GM23338 (cell line): ENCODE results near the gene LGALSL. TPM values are rescaled to one million over a fixed set of nuclear protein-coding genes. Genes with fewer than 3 reads are reported as not detected.

Experiments used
- ATAC-seq: fragments of 200-7000 bp; cut with Tn5 transposase; 3 replicates; pipeline ENCODE4 v1.9.1; 2020
- DNase-seq: peaks from one replicate; pipeline ENCODE4 v3.0.0-alpha.2; 2015; ENCODE audit warnings: low spot score
- H2AFZ ChIP-seq: fragments of 200-600 bp; sonication (generic); 2 replicates; pipeline ENCODE4 v1.8.0; 2016; ENCODE audit warnings: antibody characterized with exemption, mild to moderate bottlenecking, moderate library complexity
- H3F3A ChIP-seq: fragments of 200-600 bp; sonication (generic); replicated peaks from 2 replicates; pipeline ENCODE4 v1.8.0; 2017; ENCODE audit warnings: antibody characterized with exemption, mixed run types, low read depth
- H3K27ac ChIP-seq: fragments of 200-600 bp; sonication (generic); 2 replicates; pipeline ENCODE4 v1.6.1; 2016; ENCODE audit warnings: low read depth
- H3K27me3 ChIP-seq: fragments of 200-600 bp; sonication (generic); 2 replicates; pipeline ENCODE4 v1.8.0; 2016; ENCODE audit warnings: mild to moderate bottlenecking, mixed run types, moderate library complexity; ENCODE audit not compliant: insufficient read depth
- H3K36me3 ChIP-seq: fragments of 200-600 bp; sonication (generic); 2 replicates; pipeline ENCODE4 v1.8.0; 2016; ENCODE audit warnings: mild to moderate bottlenecking; ENCODE audit not compliant: insufficient read depth
- H3K4me1 ChIP-seq: fragments of 200-600 bp; sonication (generic); 2 replicates; pipeline ENCODE4 v1.8.0; 2016; ENCODE audit warnings: mild to moderate bottlenecking, moderate library complexity; ENCODE audit not compliant: insufficient read depth
- H3K4me2 ChIP-seq: fragments of 200-600 bp; sonication (generic); 2 replicates; pipeline ENCODE4 v1.7.1; 2017; ENCODE audit warnings: mixed run types
- H3K4me3 ChIP-seq: fragments of 200-600 bp; sonication (generic); 2 replicates; pipeline ENCODE4 v1.6.1; 2016; ENCODE audit warnings: mixed run types
- H3K79me2 ChIP-seq: fragments of 200-600 bp; sonication (generic); replicated peaks from 2 replicates; pipeline ENCODE4 v1.8.0; 2017; ENCODE audit warnings: mild to moderate bottlenecking; ENCODE audit not compliant: insufficient read depth
- H3K9me2 ChIP-seq: fragments of 200-600 bp; sonication (generic); 2 replicates; pipeline ENCODE4 v1.8.0; 2017; ENCODE audit not compliant: insufficient read depth
- H4K20me1 ChIP-seq: fragments of 200-600 bp; sonication (generic); replicated peaks from 2 replicates; pipeline ENCODE4 v1.8.0; 2017; ENCODE audit warnings: mild to moderate bottlenecking; ENCODE audit not compliant: insufficient read depth
- H3K27ac Mint-ChIP-seq: 2 replicates; pipeline ENCODE4 v1.8.0; 2020; ENCODE audit warnings: inconsistent platforms, mild to moderate bottlenecking, moderate library complexity, mixed read lengths
- H3K27me3 Mint-ChIP-seq: 3 replicates; pipeline ENCODE4 v1.8.0; 2022; ENCODE audit warnings: low read depth, mild to moderate bottlenecking, moderate library complexity, mixed read lengths, inconsistent platforms; ENCODE audit not compliant: insufficient read depth, poor library complexity
- H3K36me3 Mint-ChIP-seq: 3 replicates; pipeline ENCODE4 v1.8.0; 2021; ENCODE audit warnings: low read depth, mild to moderate bottlenecking, inconsistent platforms, moderate library complexity, mixed read lengths
- H3K4me1 Mint-ChIP-seq: 3 replicates; pipeline ENCODE4 v1.8.0; 2020; ENCODE audit warnings: mild to moderate bottlenecking, inconsistent platforms, mixed read lengths
- H3K4me3 Mint-ChIP-seq: 3 replicates; pipeline ENCODE4 v1.8.0; 2021; ENCODE audit warnings: moderate library complexity, mild to moderate bottlenecking, inconsistent platforms, mixed read lengths
- H3K9me3 Mint-ChIP-seq: 3 replicates; pipeline ENCODE4 v1.8.0; 2020; ENCODE audit warnings: moderate library complexity, mild to moderate bottlenecking, inconsistent platforms, mixed read lengths
- CREB1 ChIP-seq: fragments of 250-450 bp; sonication (Bioruptor Pico); IDR thresholded peaks from 2 replicates; pipeline ENCODE4 v1.5.0; 2020; ENCODE audit warnings: low read depth, mild to moderate bottlenecking, moderate library complexity
- CTCF ChIP-seq, 2 experiments: fragments of 200-600 bp in 1 of 2; sonication (generic) in 1 of 2; conservative IDR thresholded peaks; 2 replicates each; pipeline versions ENCODE4 v1.5.1 to v1.6.1; 2016 to 2017; ENCODE audit warnings: antibody characterized with exemption in 2 of 2, low read depth in 2 of 2, mild to moderate bottlenecking in 2 of 2, moderate library complexity in 1 of 2
- ETS1 ChIP-seq: IDR thresholded peaks from 2 replicates; pipeline ENCODE4 v1.6.1; 2016; ENCODE audit warnings: antibody characterized with exemption
- EZH2 ChIP-seq: fragments of 200-600 bp; sonication (generic); IDR thresholded peaks from one replicate; pipeline ENCODE4 v1.8.0; 2017; ENCODE audit warnings: antibody characterized with exemption, mild to moderate bottlenecking, low read depth; ENCODE audit not compliant: unreplicated experiment
- EZH2phosphoT487 ChIP-seq: fragments of 200-600 bp; sonication (generic); IDR thresholded peaks from one replicate; pipeline ENCODE4 v1.8.1; 2018; ENCODE audit warnings: antibody characterized with exemption; ENCODE audit not compliant: unreplicated experiment
- JUNB ChIP-seq: IDR thresholded peaks from one replicate; pipeline ENCODE4 v1.6.1; 2016; ENCODE audit warnings: antibody characterized with exemption; ENCODE audit not compliant: unreplicated experiment
- NANOG ChIP-seq: IDR thresholded peaks from 2 replicates; pipeline ENCODE4 v1.6.1; 2016; ENCODE audit warnings: antibody characterized with exemption, borderline replicate concordance
- POLR2AphosphoS5 ChIP-seq: IDR thresholded peaks from 2 replicates; pipeline ENCODE4 v1.6.1; 2016; ENCODE audit warnings: antibody characterized with exemption, low read depth
- STAT1 ChIP-seq: IDR thresholded peaks from one replicate; pipeline ENCODE4 v1.6.1; 2016; ENCODE audit warnings: antibody characterized with exemption; ENCODE audit not compliant: unreplicated experiment
- ZNF114 ChIP-seq: fragments of 250-450 bp; sonication (Bioruptor Pico); IDR thresholded peaks from 2 replicates; pipeline ENCODE4 v1.5.0; 2020; ENCODE audit warnings: mild to moderate bottlenecking, moderate library complexity
- ZNF331 ChIP-seq: fragments of 250-450 bp; sonication (Bioruptor Pico); IDR thresholded peaks from 2 replicates; pipeline ENCODE4 v1.5.0; 2020; ENCODE audit warnings: low read depth, mild to moderate bottlenecking, moderate library complexity
- polyA plus RNA-seq: library from polyadenylated mRNA; unstranded; fragments of >200 nt; fragmentation: Nextera tagmentation; extraction: Ambion mirVana; gene quantifications from 2 replicates; pipeline ENCODE4 v1.2.1, GENCODE V29; 2016
- total RNA-seq: library from RNA; depleted of rRNA; stranded (reverse); fragments of >200 nt; shearing (Covaris generic); gene quantifications from 2 replicates; pipeline ENCODE4 v1.2.3, GENCODE V29; 2014
- TF ChIP-seq, protein P1 (sequence below): IDR thresholded peaks from one replicate; pipeline ENCODE4 v1.6.1; 2018; ENCODE audit warnings: antibody characterized with exemption; ENCODE audit not compliant: unreplicated experiment

The LGALSL gene
- total and polyA plus RNA-seq, 2 experiments from 2014 or later, result 20.6 to 28.4 TPM

DNA sequence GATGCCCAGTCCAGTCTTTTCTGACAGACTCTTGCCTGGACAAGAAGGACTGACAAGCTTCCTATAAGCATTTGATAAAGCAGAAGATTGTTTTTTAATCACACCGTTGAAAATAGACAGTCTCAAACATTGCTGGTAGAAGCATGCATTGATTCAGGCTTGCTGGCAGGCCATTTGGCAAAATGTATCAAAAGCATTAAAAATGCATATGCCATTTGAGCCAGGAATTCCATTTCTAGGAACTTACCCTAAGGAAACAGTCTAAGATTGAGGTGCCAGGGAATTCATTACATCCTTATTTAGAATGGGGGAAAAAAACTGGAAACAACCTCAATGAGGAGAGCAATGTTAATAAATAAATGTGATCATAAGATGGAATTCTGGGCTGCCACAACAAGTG lies 20.7 kb downstream of the LGALSL start (continued):
- TF ChIP-seq CTCF (conservative IDR thresholded peaks at IDR 0.05; ENCODE audit: low read depth in 2 of 2), result no peak
- TF ChIP-seq ZNF331 (CRISPR knock-in tag), result no peak
- TF ChIP-seq ZNF114 (CRISPR knock-in tag), result no peak
- TF ChIP-seq JUNB, result no peak
- no peak for TF ChIP-seq CREB1 (CRISPR knock-in tag)
- TF ChIP-seq POLR2AphosphoS5, result no peak
- TF ChIP-seq EZH2, result no peak
- no peak for TF ChIP-seq NANOG
- no peak for TF ChIP-seq ETS1
- no peak for TF ChIP-seq EZH2phosphoT487
- no peak for TF ChIP-seq STAT1
- TF ChIP-seq, protein P1, sequence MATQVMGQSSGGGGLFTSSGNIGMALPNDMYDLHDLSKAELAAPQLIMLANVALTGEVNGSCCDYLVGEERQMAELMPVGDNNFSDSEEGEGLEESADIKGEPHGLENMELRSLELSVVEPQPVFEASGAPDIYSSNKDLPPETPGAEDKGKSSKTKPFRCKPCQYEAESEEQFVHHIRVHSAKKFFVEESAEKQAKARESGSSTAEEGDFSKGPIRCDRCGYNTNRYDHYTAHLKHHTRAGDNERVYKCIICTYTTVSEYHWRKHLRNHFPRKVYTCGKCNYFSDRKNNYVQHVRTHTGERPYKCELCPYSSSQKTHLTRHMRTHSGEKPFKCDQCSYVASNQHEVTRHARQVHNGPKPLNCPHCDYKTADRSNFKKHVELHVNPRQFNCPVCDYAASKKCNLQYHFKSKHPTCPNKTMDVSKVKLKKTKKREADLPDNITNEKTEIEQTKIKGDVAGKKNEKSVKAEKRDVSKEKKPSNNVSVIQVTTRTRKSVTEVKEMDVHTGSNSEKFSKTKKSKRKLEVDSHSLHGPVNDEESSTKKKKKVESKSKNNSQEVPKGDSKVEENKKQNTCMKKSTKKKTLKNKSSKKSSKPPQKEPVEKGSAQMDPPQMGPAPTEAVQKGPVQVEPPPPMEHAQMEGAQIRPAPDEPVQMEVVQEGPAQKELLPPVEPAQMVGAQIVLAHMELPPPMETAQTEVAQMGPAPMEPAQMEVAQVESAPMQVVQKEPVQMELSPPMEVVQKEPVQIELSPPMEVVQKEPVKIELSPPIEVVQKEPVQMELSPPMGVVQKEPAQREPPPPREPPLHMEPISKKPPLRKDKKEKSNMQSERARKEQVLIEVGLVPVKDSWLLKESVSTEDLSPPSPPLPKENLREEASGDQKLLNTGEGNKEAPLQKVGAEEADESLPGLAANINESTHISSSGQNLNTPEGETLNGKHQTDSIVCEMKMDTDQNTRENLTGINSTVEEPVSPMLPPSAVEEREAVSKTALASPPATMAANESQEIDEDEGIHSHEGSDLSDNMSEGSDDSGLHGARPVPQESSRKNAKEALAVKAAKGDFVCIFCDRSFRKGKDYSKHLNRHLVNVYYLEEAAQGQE, result no peak

- Histone ChIP-seq H3K27me3 (no peaks in the 10 kb centered on the region), H3K4me3 (no peak overlapping the region), H3K79me2 (no peaks in the 10 kb centered on the region), H4K20me1 (no peaks in the 10 kb centered on the region), H2AFZ (no peak overlapping the region), H3K36me3 (no peaks in the 10 kb centered on the region), H3K4me1 (peaks cover 12% of the 10 kb centered on the region), H3F3A (no peaks in the 10 kb centered on the region), H3K27ac (no peak overlapping the region), H3K4me2 (no peak overlapping the region), H3K9me2 (peaks cover 3% of the 10 kb centered on the region; the same call in 1 of the 2 replicates)
- no peak for TF ChIP-seq EZH2phosphoT487
- no peak for TF ChIP-seq ZNF331 (CRISPR knock-in tag)
- TF ChIP-seq CTCF (conservative IDR thresholded peaks at IDR 0.05; ENCODE audit: low read depth in 2 of 2), result no peak
- no peak for TF ChIP-seq POLR2AphosphoS5
- H3K9me3 Mint-ChIP-seq, result no peaks in the 10 kb centered on the region
- H3K27me3 Mint-ChIP-seq, result peaks cover 4% of the 10 kb centered on the region
- no peak overlapping the region for H3K4me3 Mint-ChIP-seq
- no peak overlapping the region for H3K27ac Mint-ChIP-seq
- no peaks in the 10 kb centered on the region for H3K36me3 Mint-ChIP-seq
- no peak for DNase-seq
- peaks cover 14% of the 10 kb centered on the region for H3K4me1 Mint-ChIP-seq
- ATAC-seq, result no peak
These were observed 23.1 kb downstream of the LGALSL start for GRCh38 chr2:64477037-64477436.
